GM12878 (cell line): ENCODE results near the gene TRNT1. TPM values are rescaled to one million over a fixed set of nuclear protein-coding genes. Genes with fewer than 3 reads are reported as not detected.
A peak's percentile ranks its signal among the peaks of the same experiment; 100 is the strongest.

Source experiments
- ATAC-seq: fragments of 200-7000 bp; cut with Tn5 transposase; 3 replicates; pipeline ENCODE4 v1.9.1; 2020; ENCODE audit warnings: mild to moderate bottlenecking, moderate library complexity
- BruUV-seq: library from RNA; stranded (reverse); fragments of 400-500 nt; replicated peaks from 2 replicates; lab custom pipeline; 2021; lab: Mats Ljungman, UMichigan
- CTCF ChIA-PET: fragments of 300-600 bp; sonication (Branson Sonifier 250); formaldehyde crosslinking; extraction: SDS; loops from one replicate; lab custom pipeline; 2021; ENCODE audit warnings: inconsistent platforms; lab: Yijun Ruan, JAX
- POLR2A ChIA-PET: fragments of 350-600 bp; formaldehyde crosslinking; extraction: SDS; loops from one replicate; lab custom pipeline; 2021; ENCODE audit warnings: inconsistent platforms; lab: Charles Lee
- RAD21 ChIA-PET: fragments of 300-600 bp; sonication (Branson Sonifier 250); formaldehyde crosslinking; loops from one replicate; lab custom pipeline; 2023; ENCODE audit warnings: antibody characterized with exemption; ENCODE audit not compliant: unreplicated experiment; lab: Charles Lee
- SMC1A ChIA-PET: fragments of 300-600 bp; sonication (Branson Sonifier 250); formaldehyde crosslinking; loops from one replicate; lab custom pipeline; 2023; ENCODE audit not compliant: unreplicated experiment, uncharacterized antibody; lab: Charles Lee
- DNase-seq: peaks from one replicate; pipeline ENCODE4 v3.0.0-alpha.2; 2011; ENCODE audit warnings: low read depth, low spot score
- FAIRE-seq: peaks from 3 replicates; lab custom pipeline; 2011; peaks lifted over from hg19 to GRCh38; lab: Jason Lieb, UNC
- H2AFZ ChIP-seq: 2 replicates; pipeline ENCODE4 v1.6.0; 2011; ENCODE audit warnings: low read depth, low read length, control low read depth; ENCODE audit not compliant: control insufficient read depth
- H3K27ac ChIP-seq: 2 replicates; pipeline ENCODE4 v1.5.1; 2011; ENCODE audit warnings: control low read depth; ENCODE audit not compliant: control insufficient read depth, insufficient read depth
- H3K27me3 ChIP-seq, 2 experiments: replicated peaks in 1 of 2; 2 replicates each; pipeline versions ENCODE4 v1.6.0 to v1.6.1; 2011; ENCODE audit warnings: low read length in 1 of 2; ENCODE audit not compliant: control insufficient read depth in 2 of 2, insufficient read depth in 2 of 2
- H3K36me3 ChIP-seq, 2 experiments: 2 replicates each; pipeline ENCODE4 v1.5.1; 2011; ENCODE audit warnings: low read length in 1 of 2; ENCODE audit not compliant: control insufficient read depth in 2 of 2, insufficient read depth in 2 of 2
- H3K4me1 ChIP-seq: 2 replicates; pipeline ENCODE4 v1.6.1; 2011; ENCODE audit warnings: mild to moderate bottlenecking, low read length, moderate library complexity, mixed read lengths; ENCODE audit not compliant: control insufficient read depth, insufficient read depth
- H3K4me2 ChIP-seq: 2 replicates; pipeline ENCODE4 v1.6.0; 2011; ENCODE audit warnings: control low read depth; ENCODE audit not compliant: control insufficient read depth, insufficient read depth
- H3K4me3 ChIP-seq: fragments of 200-600 bp; sonication (generic); 2 replicates; pipeline ENCODE4 v1.5.1; 2016
- H3K79me2 ChIP-seq: 2 replicates; pipeline ENCODE4 v1.6.0; 2011; ENCODE audit warnings: low read length; ENCODE audit not compliant: control insufficient read depth, insufficient read depth
- H3K9ac ChIP-seq: 2 replicates; pipeline ENCODE4 v1.8.0; 2011; ENCODE audit warnings: low read length, control low read depth, mixed read lengths; ENCODE audit not compliant: control insufficient read depth, insufficient read depth
- H3K9me3 ChIP-seq: replicated peaks from 3 replicates; pipeline ENCODE4 v1.5.1; 2011; ENCODE audit warnings: mild to moderate bottlenecking, low read length; ENCODE audit not compliant: control insufficient read depth, insufficient read depth
- H4K20me1 ChIP-seq: 2 replicates; pipeline ENCODE4 v1.6.0; 2011; ENCODE audit not compliant: control insufficient read depth, insufficient read depth
- ATF2 ChIP-seq: IDR thresholded peaks from 2 replicates; pipeline ENCODE4 v1.6.1; 2012; ENCODE audit warnings: low read length, inconsistent platforms
- IRF3 ChIP-seq: fragments of 450-650 bp; IDR thresholded peaks from 2 replicates; pipeline ENCODE4 v1.6.1; 2014; ENCODE audit warnings: mild to moderate bottlenecking
- IRF5 ChIP-seq: fragments of 450-650 bp; IDR thresholded peaks from 2 replicates; pipeline ENCODE4 v1.6.1; 2017; ENCODE audit warnings: borderline replicate concordance
- MLLT1 ChIP-seq: fragments of 450-650 bp; IDR thresholded peaks from 2 replicates; pipeline ENCODE4 v1.6.1; 2016; ENCODE audit warnings: mild to moderate bottlenecking
- STAT3 ChIP-seq: IDR thresholded peaks from 2 replicates; pipeline ENCODE4 v1.6.1; 2011; ENCODE audit warnings: low read depth, low read length, improper control_type of control experiment
- WGBS: methylation state at CpG from one replicate; pipeline ENCODE4 v1.1.6; 2016; ENCODE audit warnings: low lambda C conversion rate; ENCODE audit not compliant: insufficient replicate concordance, insufficient coverage; ENCODE audit errors: missing lambda C conversion rate; 5-methylcytosine and 5-hydroxymethylcytosine counted together
- in situ Hi-C: fragments of 300-500 bp; cut with MboI; formaldehyde crosslinking; loops from 9 replicates; pipeline ENCODE4 v1.14.3; 2018; ENCODE audit warnings: mixed read lengths
- intact Hi-C: fragments of 100-400 bp; cut with micrococcal nuclease; formaldehyde crosslinking; loops from one replicate; pipeline ENCODE4 v1.14.2; 2022; ENCODE audit not compliant: unreplicated experiment
- polyA plus RNA-seq, 11 experiments: library from polyadenylated mRNA; depleted of rRNA in 4 of 11; unstranded in 6 of 11; stranded (reverse) in 5 of 11; fragments of >200 nt; fragmentation: Nextera tagmentation in 4 of 11; fragmentation: Illumina TruSeq in 1 of 11; extraction: Ambion mirVana in 4 of 11; extraction: Trizol in 1 of 11; gene quantifications; 1 replicate in 1 of 11; 2 replicates in 10 of 11; pipeline versions ENCODE4 v1.2.1 to v1.2.3, GENCODE V29; 2011 to 2016; ENCODE audit warnings: inconsistent platforms in 2 of 11, missing spikeins in 2 of 11, low read depth in 1 of 11
- total RNA-seq, 4 experiments: library from RNA; depleted of rRNA in 3 of 4; stranded (reverse); fragments of >200 nt in 3 of 4; fragmentation: Illumina TruSeq in 1 of 4; extraction: Trizol in 1 of 4; gene quantifications; 2 replicates each; pipeline versions ENCODE4 v1.2.1 to v1.2.3, GENCODE V29; 2013 to 2021

Gene TRNT1
- total and polyA plus RNA-seq, 10 of the 15 experiments (the other 5 are each of a cell fraction or from before 2014, with no cell fraction given) = 28.6 to 54.9 (median 36.6) TPM

- ChIA-PET CTCF (no interaction called here), POLR2A (interaction anchor here (1.0 kb wide), 1 partner anchor 142 kb away, joined by 3 read pairs; no protein-coding TSS in a partner anchor), SMC1A (interaction anchor here (1.2 kb wide), 1 partner anchor 10 kb away, joined by 3 read pairs; no protein-coding TSS in a partner anchor), RAD21 (no interaction called here)
- TSS peak; percentile 92 for BruUV-seq
- ATAC-seq (no peak), FAIRE-seq (no peak), DNase-seq (no peak)
- H2AFZ ChIP-seq = peak overlapping the region; percentile 94
- peak overlapping the region; percentile 84 for H3K9ac ChIP-seq
- peaks cover 0 to 10% of the 10 kb centered on the region in 2 experiments; a peak in 3 of 4 replicates for H3K36me3 ChIP-seq
- H3K9me3 ChIP-seq = peaks cover under 1% of the 10 kb centered on the region; the same call in 1 of the 3 replicates
- peak overlapping the region; percentile 87 for H3K27ac ChIP-seq
- peaks cover 9% of the 10 kb centered on the region; the same call in 1 of the 2 replicates for H3K4me1 ChIP-seq
- peak overlapping the region; percentile 93 for H3K4me2 ChIP-seq
- in situ Hi-C loops = no loop called here
- TF ChIP-seq STAT3 (no peak), MLLT1 (peak; percentile 96), IRF5 (no peak), IRF3 (no peak), ATF2 (no peak)
- H3K27me3 ChIP-seq = no peaks in the 10 kb centered on the region
- peak overlapping the region; percentile 65 for H3K4me3 ChIP-seq
- WGBS = 90% methylated on average over 24 of the region's 24 CpGs
- no peaks in the 10 kb centered on the region for H4K20me1 ChIP-seq
- H3K79me2 ChIP-seq = peaks cover 38% of the 10 kb centered on the region
- intact Hi-C loops = loop anchor here (2.0 to 5.0 kb wide), 3 partner anchors 37 to 89 kb away; partner anchors contain the start of gene CRBN
These were observed 763 bp upstream of the TRNT1 start for GRCh38 chr3:3125977-3126376.
